Activated CD8-positive, alpha-beta memory T cell treated with anti-CD3 and anti-CD28 coated beads for 24 hours (primary cell): Measurements from ENCODE around the gene MYO1E.
A peak's percentile ranks its signal among the peaks of the same experiment; 100 is the strongest.
"Not testable (repeated sequence)": the region's sequence is repeated elsewhere in the genome, so short reads cannot be mapped to it uniquely, and the experiment has no call there.

Experiments used
- DNase-seq: peaks from one replicate; pipeline ENCODE4 v3.0.0-alpha.2; 2020

The MYO1E gene

DNA sequence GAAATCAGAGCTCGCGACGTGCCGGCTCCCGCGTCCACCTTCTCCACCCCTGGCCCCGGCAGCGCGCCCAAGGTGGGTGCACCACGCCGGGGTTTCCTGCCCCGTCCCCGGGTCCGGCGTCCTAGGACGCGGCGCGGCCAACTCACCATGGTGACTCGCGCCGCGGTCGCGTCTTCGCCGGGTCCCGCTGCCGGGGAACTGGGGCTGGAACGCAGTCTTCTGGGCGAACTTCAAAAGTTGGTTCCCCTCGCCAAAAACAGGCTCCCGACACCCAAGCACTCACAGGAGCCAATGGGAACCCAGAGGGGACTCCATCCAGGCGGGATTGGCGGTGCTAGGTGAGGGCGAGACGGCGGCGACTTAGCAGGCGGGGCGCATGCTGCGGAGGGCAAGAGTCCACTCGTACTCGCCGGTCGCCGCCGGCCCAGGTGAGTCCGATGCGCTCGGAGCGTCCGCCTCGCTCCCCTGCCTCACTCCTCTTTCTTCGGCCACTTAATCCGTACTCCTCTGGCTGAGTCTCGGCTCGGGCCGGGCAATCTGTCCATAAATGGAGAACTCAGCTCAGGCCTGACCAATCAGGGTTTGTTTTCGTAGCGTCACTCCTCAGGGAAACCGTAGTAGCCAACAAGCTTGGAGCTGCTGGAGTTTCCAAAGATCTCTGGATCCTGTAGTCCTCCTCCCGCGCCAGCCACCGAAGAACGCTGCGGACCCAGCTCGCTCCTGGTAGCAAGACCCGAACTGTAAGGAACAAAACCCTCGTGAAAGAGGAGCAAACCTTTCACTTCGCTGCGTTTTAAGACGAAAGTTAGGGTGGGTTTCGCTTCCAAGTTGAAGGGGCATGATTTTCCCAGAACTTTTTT is at the start of gene MYO1E:
Gene MYO1E, minus strand, starts transcription at position 520 of the 860 bp plus-strand sequence. Its CDS starts 371 bp downstream, at position 149.
- DNase-seq = peak; percentile 72

DNA sequence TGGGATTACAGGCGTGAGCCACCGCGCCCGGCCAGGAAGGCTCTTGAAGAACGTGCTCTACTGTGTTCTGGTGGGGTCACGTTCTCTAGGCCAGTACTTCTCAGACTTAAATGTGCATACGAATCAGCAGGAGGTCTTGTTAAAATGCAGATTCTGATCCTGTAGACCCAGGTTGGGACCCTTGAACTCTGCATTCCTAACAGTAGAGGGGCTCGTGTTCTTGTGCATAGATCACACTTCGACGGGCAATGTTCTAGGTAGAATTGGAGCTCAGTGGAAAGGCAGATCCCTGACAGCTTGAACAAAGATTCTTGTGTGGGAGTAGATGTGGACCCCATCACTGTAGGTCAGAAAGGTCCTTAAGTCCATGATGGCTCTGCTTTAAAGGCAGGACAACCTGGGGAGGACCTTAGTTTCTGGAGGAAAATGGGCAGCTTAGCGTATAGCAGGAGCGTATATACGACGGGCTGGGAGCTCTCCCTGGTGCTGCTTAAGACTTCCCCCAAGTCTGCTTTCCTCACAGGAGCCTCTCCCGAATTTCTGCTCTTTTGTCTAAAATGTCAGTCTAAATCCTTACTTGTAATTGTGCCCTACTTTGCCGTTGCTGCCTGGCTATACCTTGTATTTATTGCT is 48.4 kb upstream of the MYO1E start:
- no peak for DNase-seq

DNA sequence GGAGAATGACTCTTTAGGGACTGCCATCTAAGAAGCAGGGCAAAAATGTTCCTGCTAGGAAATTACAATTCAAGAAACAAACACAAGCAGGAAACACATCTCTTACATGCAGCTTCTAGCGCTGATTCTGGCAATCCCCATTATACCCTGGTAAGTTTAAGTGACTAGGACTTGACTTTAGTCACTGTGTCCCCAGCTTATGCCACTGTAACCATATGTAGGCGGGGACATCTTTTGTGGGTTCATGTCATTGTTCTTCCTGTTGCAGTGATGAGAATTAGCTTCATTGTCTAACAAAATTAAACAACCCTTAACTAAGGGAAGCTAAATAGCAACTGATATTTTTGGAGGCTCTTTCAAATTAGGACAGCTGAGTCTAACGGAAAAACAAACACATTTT is 47.4 kb upstream of the MYO1E start:
- no peak for DNase-seq

DNA sequence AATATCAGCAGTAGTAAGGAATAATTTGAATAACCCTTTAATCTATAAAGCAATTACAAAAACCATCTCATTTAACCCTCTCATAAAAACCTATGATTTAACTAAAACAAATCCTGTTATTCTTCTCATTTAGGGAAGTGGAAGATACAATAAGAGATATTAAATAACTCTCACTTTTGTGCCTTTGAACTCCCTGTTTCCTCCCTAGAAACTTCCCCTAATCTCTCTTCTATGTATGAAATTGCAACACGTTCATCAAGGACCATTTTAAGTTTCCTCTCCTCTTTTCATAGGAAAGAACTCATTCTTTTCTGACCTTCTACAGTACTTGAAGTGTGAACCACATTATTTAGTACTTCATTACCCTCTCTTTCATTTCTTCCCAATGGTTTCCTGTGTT is 46.5 kb upstream of the MYO1E start:
- DNase-seq = no peak

DNA sequence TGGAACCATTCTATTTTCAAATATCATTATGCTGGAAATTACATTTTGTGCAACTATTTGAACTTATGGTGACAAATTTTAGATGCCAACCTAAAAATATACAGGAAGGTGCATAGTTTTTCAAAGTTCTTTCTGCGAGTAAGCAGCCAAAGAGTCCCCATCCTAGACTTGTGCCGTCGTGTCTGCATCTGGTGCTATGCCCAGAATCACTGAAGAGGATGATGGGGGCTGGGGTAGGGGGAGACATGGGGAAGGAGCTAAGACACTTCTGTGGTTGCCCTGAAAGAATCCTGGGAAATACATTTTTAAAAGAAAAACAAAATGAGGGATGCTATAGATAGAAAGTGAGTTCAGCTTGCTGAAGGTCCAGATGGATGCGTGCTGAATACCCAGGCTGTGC is 44.1 kb upstream of the MYO1E start:
- DNase-seq = no peak

DNA sequence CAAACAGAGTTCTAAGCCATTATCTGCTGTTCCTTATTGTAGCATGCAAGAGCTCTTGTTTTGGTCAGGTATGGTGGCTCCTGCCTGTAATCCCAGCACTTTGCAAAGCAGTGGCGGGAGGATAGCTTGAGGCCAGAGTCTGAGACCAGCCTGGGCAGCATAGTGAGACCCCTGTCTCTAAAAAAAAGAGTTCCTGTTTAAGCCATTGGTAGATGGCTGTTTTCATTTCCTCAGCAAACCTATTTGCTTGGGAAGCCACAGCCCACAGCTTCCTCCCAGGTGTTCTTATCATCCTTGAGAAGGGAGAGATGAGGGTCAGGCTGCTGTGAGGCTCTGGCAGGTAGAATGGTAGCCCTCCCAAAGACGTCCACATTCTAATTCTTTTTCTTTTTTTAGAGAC is 40.9 kb upstream of the MYO1E start:
- DNase-seq = no peak

DNA sequence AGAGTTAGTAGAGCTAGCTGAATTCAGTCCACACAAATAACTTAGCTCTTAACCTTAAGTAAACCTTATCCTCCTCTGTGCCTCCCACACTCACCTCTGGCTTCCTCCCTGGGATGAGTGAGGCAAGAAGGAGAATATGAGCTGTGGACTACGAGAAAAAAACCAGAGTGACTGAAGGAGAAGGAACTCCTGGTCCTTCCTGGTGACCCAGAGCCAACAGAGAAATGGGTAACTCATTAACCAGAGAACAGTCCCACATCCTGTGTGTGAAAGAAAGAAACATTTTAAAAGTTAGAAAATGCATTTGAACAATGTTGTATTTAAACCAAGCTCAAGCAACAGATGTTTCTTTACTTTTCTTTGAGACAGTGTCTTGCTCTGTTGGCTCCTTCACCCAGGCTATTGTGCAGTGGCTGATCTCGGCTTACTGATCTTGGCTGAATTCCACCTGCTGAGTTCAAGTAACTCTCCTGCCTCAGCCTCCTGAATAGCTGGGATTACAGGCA is 37.8 kb upstream of the MYO1E start:
- DNase-seq = no peak

DNA sequence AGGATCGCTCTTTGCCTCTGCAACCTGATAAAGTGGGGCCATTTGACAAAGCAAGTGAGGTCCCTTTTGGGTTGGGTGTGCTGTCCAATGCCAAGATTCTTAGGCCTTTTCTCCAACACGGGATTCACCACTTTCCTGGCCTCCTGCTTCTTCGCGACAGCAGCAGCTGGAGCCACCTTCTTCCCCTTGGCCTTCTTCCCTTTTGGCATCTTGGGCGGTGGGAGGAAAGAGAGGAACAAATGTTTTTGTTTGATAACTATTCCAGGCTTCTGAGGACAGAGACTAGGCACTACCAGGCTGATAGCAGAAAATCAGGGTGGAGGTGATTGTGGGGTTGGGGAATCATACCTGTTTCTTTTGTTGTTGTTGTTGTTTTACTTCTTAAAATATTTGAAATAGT is 35.3 kb upstream of the MYO1E start:
- no peak for DNase-seq

DNA sequence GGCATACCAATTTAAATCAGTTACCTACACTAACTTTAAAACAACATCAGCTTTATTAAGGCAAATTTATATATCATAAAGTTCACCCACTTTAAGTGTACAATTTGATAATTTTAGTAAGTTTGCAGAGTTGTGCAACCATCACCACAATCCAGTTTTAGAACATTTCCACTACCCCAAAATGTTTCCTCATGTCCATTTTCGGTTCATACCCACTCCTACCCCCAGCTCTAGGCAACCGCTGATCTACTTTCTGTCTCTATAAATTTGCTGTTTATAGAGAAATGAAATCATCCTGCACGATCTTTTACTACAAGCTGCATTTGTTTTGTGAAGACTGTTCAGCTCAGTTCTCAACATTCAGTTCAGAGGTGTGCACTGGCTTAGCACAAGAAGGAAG is 33.8 kb upstream of the MYO1E start:
- no peak for DNase-seq

DNA sequence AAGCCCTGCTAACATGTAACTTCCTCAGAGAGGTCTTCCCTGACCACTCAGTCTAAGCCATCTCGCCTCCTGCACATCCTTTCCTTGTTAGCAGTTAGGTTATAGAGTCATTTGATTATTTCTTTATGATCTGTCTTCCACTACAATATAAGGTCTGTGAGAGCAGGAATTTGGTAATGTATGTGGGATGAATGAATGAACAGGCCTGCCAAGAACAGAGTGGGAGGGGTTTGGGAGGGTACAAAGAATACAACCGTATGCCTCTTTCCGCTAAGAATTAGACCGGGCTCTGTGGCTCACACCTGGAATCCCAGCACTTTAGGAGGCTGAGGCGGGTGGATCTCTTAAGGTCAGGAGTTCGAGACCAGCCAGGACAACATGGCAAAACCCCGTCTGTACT is 32.4 kb upstream of the MYO1E start:
- DNase-seq = no peak

DNA sequence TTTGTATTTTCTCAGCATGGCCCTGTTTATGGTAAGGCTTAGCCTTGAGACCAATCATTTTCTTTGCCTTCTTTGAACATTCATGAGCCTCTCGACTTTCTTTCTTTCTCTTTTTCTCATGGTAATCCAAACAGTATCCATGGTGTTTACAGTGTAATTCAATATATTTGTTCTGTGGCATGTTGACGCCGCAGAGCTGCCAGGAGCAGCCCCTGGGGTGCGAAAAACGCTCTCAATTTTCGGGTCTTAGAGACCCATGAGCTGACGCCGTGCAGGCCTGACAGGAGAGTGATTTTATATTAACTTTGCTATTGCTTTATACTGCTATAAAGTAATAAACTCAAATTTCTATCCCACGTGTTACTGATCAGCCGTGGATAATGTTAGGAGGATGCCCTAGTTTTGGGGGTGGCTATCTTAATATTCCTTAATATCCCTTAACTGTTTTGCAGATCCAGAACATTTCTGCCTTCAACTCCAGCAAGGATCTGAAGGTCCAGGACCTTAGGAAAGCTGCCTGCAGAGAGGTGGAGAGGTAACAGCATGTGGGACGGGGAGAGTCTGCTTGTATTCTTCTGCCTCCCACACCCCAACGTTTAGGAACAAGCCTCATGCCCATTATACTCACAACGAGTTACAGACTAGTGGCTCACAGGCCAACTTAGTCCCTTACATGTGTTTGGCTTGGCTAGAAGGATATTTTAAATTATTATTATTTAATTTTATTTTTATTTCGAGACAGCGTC is 29.3 kb upstream of the MYO1E start:
- no peak for DNase-seq

DNA sequence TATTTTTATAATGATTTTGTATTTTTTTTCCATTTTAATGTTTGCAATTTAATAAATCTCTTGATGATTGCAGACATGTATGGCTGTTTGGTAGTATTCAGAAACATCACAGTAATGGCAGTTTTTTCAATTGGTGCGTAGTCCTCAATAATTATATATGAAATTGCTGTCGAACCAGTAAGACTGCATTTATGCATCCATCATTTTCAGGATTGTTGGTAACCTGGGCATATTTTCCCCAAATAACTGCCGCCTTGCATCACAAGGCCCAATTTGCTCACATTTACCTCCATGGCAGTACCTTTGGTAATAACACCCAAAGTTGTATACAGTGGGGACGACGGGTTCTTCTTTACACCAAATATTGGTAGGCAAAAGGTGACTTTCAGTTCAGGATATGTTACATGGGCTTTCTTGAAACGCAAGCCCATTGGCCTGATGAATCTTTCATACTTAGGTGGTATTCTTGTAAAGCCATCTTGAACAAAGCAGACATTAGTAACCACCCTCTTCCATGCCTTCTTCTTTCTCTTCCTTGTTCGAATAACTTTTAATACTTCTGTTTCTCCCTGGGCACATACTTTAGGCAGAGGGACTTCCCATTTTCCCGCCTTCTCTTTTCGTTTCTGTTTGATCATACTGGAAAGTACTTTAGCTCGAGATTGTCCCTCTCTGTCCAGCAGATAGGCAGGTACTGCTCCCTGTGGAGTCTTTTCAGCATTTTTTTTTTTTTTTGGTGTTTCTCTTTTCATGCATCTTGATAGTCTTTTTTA is 28.6 kb upstream of the MYO1E start:
- not testable (repeated sequence) for DNase-seq

DNA sequence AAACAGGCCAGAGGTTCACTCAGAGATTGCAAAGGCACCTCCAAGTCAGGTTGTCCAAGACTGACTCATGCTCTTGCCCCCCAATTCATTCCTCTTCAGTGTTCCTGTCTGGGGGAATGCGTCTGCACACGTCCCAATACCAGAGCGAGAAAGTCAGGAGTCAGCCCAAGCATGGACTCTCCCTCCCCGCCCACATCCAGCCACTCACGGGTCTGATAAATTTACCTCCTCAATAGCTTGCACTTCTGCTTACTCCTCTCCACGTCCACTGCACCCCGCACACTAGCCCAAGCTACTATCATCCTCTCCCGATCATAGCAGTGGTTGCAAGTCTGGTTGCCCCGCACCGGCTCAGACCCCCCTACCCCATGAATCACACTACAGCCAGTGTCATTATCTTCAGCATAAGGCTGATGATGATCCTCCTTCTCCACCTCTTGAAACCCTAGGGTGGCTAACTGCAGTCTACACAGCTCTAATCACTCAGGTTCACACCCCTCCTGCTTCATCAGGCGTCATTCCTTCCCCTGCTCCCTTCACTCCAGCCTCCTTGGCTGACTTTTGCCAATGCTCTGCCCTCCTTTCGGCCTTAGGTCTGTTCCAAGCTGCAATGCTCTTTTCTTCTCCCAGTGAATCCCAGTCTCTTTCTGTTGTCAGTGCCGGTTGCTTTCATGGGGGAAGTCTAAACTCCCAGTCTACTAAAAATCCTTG is 27.6 kb upstream of the MYO1E start:
- no peak for DNase-seq

DNA sequence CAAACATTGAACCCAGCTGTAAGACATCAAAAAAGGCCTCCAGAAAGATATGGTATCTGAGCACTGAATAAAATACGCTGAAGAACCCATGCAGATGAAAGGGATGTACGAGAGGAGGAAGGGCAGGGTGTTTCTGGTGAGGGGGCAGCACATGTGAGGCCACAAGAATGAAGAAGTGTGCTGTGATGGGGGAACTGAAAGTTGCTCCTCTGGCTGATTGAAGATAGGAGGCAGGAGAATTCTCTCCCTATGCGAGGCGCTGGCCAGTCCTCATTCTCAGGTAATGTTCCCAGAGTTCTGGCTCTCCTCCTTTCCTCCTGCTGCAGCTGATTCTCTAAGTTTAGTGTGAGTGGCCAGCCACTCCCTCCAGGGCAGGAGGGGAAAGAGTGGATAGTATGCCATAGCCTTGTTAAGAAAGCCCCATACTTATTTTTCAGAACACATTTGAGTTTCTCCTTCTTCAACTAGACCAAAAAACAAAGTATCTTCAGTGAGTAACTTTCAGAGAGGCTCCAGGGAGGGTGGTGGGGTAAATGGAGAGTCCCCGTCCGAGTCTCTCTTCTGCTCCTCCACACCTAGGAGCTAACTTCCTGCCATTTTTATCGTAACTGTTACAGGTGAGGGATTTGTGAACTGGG is 26.9 kb upstream of the MYO1E start:
- DNase-seq = no peak

DNA sequence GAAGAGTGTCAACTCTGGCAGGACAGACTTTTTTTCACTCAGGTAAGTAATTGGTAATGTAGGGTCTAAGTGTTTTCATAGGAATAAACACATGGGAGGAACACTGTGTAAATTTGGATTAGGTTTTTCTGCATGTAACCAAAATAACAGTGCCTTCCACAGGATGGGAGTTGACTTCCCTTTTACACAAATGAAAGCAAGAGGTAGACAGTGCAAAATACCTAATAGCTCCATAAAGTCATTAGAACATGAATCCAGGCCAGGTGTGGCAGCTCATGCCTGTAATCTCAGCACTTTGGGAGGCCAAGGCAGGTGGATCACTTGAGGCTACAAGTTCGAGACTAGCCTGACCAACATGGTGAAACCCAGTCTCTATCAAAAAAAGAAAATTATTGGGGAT is 25.5 kb upstream of the MYO1E start:
- DNase-seq = no peak

DNA sequence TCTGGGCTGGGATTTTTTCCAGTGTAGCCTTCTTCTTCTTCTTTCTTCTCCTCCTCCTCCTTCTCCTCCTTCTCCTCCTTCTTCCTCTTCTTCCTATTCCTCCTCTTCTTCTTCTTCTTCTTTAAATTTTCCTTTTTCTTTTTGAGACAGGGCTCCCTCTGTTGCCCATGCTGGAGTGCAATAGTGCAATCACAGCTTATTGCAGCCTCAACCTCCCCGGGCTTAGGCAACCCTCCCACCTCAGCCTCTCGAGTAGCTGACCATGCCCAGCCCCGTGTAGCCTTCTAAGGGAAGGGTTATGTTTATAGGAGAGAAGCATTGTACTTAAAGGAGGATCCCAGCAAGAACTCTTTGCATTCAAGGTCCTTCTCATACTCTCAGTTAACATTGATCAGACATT is 24.0 kb upstream of the MYO1E start:
- DNase-seq = no peak

DNA sequence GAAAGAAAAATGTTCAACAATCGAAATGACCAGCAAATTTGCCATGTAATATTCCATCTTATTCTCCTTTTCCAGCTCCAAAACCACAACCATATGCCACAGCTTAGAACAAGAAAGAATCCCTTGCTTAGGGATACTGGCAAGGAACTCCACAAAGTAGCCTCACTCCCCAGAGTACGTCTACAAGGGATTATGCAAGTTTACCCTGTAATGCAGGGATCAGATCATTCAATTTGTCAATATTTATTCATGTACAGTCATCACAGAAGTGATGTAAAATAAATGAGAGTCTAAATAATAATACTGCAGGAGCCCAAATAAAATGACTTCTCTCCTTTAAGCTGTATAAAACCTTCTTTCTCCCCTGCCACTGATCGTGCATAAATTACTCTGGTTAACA is 23.5 kb upstream of the MYO1E start:
- no peak for DNase-seq

DNA sequence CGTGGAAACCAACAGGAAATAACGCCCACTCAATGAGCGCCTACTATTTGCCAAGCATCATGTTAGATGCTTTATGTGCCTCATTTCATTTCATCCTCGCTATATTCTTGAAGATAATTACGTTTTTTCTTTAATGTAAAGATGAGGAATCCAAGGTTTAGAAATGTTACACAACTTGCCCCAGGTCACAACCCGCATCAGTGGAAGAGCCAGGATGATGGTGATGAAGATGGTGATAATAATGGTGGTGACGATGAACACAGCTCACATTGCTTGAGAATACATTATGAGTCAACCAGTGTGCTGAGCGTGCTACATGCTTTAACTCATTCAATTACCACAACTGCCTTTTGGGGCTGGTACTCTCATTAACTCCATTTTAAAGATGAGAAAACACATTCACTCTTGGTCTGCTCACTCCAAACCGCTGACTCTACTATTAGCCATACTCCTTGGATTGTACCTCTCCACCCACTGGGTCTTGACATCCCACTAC is 21.5 kb upstream of the MYO1E start:
- DNase-seq = no peak

DNA sequence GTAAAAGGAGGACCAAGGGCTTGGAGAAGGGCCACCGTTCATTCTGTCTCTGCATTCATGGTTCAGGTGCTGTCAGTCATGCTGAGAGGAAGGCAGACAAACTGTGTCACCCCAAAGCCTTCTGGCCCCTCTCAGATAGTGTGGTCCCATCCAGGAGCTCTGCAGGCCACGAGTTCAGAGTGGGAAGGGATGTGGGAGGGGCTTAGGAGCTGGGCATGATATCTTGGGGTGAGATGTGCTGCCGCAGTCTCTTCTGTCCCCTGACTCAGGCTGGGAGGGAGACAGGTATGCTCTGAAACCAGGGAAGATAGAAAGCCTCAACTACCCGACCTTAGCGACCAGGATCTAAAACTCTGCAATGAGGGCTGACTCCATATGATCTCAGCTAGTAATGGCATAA is 19.6 kb upstream of the MYO1E start:
- DNase-seq = no peak

DNA sequence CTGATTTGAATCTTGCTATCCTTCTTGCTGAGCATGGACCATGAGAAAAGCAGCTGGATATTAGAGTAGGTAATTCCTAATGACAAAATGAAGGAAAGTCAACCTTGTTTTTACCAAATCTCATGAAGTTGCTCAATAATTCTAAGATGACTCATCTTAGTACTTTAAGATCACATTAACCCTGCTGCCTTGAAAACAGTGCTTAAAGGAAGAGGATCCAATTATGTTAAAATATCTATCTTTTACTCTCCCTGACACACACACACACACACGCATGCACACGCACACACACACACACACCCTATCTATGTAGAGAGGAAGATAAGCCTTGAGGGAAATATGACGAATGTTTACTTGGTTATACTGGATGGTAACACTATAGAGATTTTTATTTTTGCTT is 16.0 kb upstream of the MYO1E start:
- no peak for DNase-seq

DNA sequence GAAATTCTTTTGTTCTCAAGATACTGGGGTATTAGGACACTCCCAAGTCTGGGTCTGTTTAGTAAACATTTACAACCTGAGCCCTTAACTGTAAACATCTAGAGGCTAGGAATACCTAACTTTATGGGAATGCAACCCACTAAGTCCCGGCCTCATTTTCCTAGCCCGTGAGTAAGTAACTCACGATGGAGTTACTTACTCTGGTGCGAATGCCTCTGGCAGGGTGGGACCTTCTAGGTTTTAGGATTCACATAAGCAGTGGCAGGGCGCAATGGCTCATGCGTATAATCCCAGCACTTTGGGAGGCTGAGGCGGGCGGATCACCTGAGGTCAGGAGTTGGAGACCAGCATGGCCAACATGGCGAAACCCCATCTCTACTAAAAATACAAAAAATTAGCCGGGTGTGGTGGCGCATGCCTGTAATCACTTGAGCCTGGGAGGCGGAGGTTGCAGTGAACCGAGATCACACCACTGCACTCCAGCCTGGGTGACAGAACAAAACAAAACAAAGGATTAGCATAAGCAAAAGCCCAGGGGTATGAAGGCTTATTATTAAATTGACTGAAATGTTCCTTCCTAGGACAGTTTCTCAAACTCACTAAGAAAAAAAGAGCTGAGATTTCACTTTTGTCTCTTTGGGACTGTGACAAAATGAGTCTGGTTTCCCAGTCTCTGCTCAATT is 14.7 kb upstream of the MYO1E start:
- DNase-seq = not testable (repeated sequence)
